Upper lobe of left lung (tissue), 4 donors: ENCODE data around the gene RHCE.

ENCODE experiments used
- POLR2AphosphoS5 ChIP-seq, 2 donors: sonication (generic); formaldehyde crosslinking; IDR thresholded peaks; one replicate each; pipeline ENCODE4 v1.5.1; 2017; ENCODE audit warnings: antibody characterized with exemption in 2 of 2
- TF ChIP-seq, protein P1 (sequence below), 6 experiments: fragments of 450-650 bp in 4 of 6; fragments of 200-600 bp in 2 of 6; sonication (generic) in 2 of 6; IDR thresholded peaks; one replicate each; pipeline ENCODE4 v1.5.1; 2016 to 2019; ENCODE audit warnings: antibody characterized with exemption in 6 of 6

DNA sequence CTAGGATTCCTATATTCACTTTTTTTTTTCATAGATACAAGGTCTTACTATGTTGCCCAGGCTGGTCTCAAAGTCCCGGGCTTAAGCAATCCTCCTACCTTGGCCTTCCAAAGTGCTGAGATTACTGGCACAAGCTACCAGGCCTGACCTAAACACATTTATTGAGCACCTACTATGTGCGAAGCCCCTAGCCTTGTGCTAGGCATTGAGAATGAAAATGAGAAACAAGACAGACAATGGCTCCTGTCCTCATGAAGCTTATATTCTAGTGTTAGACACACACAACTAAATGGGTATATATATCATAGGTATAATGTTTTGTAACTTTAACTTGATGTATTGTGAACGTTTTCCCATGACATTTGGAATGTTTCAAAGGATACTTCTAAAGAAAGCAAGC lies 71.0 kb downstream of the RHCE start:
- no peak for TF ChIP-seq POLR2AphosphoS5 (IDR thresholded peaks at IDR 0.05)
- TF ChIP-seq, protein P1, sequence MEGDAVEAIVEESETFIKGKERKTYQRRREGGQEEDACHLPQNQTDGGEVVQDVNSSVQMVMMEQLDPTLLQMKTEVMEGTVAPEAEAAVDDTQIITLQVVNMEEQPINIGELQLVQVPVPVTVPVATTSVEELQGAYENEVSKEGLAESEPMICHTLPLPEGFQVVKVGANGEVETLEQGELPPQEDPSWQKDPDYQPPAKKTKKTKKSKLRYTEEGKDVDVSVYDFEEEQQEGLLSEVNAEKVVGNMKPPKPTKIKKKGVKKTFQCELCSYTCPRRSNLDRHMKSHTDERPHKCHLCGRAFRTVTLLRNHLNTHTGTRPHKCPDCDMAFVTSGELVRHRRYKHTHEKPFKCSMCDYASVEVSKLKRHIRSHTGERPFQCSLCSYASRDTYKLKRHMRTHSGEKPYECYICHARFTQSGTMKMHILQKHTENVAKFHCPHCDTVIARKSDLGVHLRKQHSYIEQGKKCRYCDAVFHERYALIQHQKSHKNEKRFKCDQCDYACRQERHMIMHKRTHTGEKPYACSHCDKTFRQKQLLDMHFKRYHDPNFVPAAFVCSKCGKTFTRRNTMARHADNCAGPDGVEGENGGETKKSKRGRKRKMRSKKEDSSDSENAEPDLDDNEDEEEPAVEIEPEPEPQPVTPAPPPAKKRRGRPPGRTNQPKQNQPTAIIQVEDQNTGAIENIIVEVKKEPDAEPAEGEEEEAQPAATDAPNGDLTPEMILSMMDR (IDR thresholded peaks at IDR 0.05), result no peak
